Measurements from ENCODE around the gene CYP17A1. TPM values are rescaled to one million over a fixed set of nuclear protein-coding genes. Genes with fewer than 3 reads are reported as not detected.
"Not testable (repeated sequence)": the region's sequence is repeated elsewhere in the genome, so short reads cannot be mapped to it uniquely, and the experiment has no call there.

The CYP17A1 gene
- polyA plus RNA-seq, 1 experiment = not detected

DNA sequence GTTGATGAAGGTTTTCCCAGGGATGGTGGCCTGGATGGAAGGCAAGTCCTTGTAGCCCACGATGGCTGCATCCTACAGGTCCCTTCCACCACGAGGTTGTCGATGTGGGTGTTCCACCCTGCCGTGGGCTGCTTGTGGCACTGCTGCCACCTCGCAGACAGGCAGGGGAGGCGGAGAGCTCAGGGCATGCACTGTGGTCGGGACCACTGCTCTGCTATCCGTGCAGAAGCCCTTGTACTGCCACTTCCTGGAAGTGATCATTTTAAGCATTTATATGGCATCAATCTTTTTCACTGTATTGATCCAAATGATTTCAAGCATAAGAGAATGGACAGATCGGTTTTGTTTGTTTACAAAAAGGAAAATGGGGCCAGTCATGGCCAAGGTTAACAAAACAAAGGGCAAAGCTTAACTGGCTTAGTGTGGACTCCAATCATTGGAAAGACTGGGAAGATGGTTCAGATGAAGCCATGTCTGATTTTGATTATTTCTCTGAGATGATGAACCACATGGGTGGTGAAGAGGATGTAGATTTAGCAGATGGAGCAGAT, 8.2 kb upstream of the CYP17A1 start:
- ChIA-PET CTCF (interaction anchor here (0.6 to 1.8 kb wide), 2 partner anchors 56 to 179 kb away, joined by 4 to 7 read pairs; no protein-coding TSS in a partner anchor), POLR2A (no interaction called here)
- peaks cover 3% of the 10 kb centered on the region for H3K9me3 ChIP-seq (ENCODE audit: control insufficient read depth, insufficient read depth, low read length)
- H3K27me3 ChIP-seq (ENCODE audit: control insufficient read depth, insufficient read depth, low read length) = peaks cover 4% of the 10 kb centered on the region
- no peak overlapping the region for H3K27ac ChIP-seq (ENCODE audit: low read depth, low read length)
- H3K4me3 ChIP-seq (ENCODE audit: low read depth, low read length) = no peak overlapping the region
- DNase-seq (ENCODE audit: low read depth, low spot score) = no peak
- TF ChIP-seq, protein P1, sequence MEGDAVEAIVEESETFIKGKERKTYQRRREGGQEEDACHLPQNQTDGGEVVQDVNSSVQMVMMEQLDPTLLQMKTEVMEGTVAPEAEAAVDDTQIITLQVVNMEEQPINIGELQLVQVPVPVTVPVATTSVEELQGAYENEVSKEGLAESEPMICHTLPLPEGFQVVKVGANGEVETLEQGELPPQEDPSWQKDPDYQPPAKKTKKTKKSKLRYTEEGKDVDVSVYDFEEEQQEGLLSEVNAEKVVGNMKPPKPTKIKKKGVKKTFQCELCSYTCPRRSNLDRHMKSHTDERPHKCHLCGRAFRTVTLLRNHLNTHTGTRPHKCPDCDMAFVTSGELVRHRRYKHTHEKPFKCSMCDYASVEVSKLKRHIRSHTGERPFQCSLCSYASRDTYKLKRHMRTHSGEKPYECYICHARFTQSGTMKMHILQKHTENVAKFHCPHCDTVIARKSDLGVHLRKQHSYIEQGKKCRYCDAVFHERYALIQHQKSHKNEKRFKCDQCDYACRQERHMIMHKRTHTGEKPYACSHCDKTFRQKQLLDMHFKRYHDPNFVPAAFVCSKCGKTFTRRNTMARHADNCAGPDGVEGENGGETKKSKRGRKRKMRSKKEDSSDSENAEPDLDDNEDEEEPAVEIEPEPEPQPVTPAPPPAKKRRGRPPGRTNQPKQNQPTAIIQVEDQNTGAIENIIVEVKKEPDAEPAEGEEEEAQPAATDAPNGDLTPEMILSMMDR (IDR thresholded peaks at IDR 0.05; ENCODE audit: low read depth, low read length) = no peak

GRCh38 chr10:102844190-102844776, 7.1 kb upstream of the CYP17A1 start:
- H3K27me3 ChIP-seq (ENCODE audit: control insufficient read depth, insufficient read depth, low read length); DNase-seq (ENCODE audit: low read depth, low spot score); H3K27ac ChIP-seq (ENCODE audit: low read depth, low read length); H3K9me3 ChIP-seq (ENCODE audit: control insufficient read depth, insufficient read depth, low read length); POLR2A ChIA-PET; CTCF ChIA-PET; H3K4me3 ChIP-seq (ENCODE audit: low read depth, low read length): not testable (repeated sequence)

DNA sequence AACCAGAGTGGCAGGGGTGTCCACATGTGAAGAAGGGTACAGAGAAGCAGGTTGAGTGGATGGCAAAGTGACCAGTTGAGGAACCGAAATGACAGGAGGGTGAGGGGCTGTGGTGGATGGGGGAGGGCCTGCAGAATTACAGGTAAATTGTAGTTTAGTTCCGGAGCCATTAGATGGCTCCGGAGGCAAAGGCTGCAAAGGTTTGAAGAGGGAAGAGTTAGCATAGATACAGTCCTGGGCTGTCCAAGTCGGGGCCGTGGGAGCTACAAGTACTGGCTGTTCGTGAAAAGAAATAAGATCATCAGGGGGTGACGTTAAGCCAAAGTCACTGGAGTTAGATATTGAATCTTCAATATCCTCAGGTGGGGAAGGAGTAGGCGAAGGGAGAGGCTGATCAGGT, 5.9 kb upstream of the CYP17A1 start:
- H3K27me3 ChIP-seq (ENCODE audit: control insufficient read depth, insufficient read depth, low read length); H3K4me3 ChIP-seq (ENCODE audit: low read depth, low read length); H3K27ac ChIP-seq (ENCODE audit: low read depth, low read length); H3K9me3 ChIP-seq (ENCODE audit: control insufficient read depth, insufficient read depth, low read length); CTCF ChIA-PET; DNase-seq (ENCODE audit: low read depth, low spot score); POLR2A ChIA-PET: not testable (repeated sequence)

GRCh38 chr10:102841827-102842345, 4.7 kb upstream of the CYP17A1 start:
- DNase-seq (ENCODE audit: low read depth, low spot score) = no peak
- POLR2A ChIA-PET = no interaction called here
- no peak overlapping the region for H3K27ac ChIP-seq (ENCODE audit: low read depth, low read length)
- no peak overlapping the region for H3K4me3 ChIP-seq (ENCODE audit: low read depth, low read length)
- TF ChIP-seq, protein P1 (IDR thresholded peaks at IDR 0.05; ENCODE audit: low read depth, low read length) = no peak
- CTCF ChIA-PET = interaction anchor here (0.7 kb wide), 1 partner anchor 60 kb away, joined by 3 read pairs; no protein-coding TSS in a partner anchor
- peaks cover 8% of the 10 kb centered on the region for H3K27me3 ChIP-seq (ENCODE audit: control insufficient read depth, insufficient read depth, low read length)
- peaks cover 16% of the 10 kb centered on the region for H3K9me3 ChIP-seq (ENCODE audit: control insufficient read depth, insufficient read depth, low read length)

DNA sequence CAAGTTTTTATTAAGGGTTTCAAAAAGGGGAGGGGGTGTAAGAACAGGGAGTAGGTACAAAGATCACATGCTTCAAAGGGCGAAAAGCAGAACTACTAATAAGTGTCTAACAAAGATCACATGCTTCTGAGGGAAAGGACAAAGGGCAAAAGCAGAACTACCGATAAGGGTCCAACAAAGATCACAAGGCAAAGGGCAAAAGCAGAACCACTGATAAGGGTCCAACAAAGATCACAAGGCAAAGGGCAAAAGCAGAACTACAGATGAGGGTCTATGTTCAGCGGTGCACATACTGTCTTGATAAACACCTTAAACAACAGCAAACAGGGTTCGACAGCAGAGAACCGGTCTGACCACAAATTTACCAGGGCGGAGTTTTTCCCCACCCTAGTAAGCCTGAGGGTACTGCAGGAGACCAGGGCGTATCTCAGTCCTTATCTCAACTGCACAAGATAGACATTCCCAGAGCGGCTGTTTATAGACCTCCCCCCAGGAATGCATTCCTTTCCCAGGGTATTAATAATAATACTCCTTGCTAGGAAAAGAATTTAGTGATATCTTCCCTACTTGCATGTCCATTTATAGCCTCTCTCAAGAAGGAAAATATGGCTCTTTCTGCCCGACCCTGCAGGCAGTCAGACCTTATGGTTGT, 1.2 kb upstream of the CYP17A1 start:
- H3K9me3 ChIP-seq (ENCODE audit: control insufficient read depth, insufficient read depth, low read length) = peaks cover 13% of the 10 kb centered on the region
- H3K27me3 ChIP-seq (ENCODE audit: control insufficient read depth, insufficient read depth, low read length); H3K4me3 ChIP-seq (ENCODE audit: low read depth, low read length); H3K27ac ChIP-seq (ENCODE audit: low read depth, low read length); POLR2A ChIA-PET; DNase-seq (ENCODE audit: low read depth, low spot score): not testable (repeated sequence)
- CTCF ChIA-PET = interaction anchor here (7.1 kb wide), 1 partner anchor 63 kb away, joined by 151 read pairs; no protein-coding TSS in a partner anchor

- Histone ChIP-seq H3K4me3 (ENCODE audit: low read depth, low read length) (no peak overlapping the region), H3K27ac (ENCODE audit: low read depth, low read length) (no peak overlapping the region), H3K9me3 (ENCODE audit: control insufficient read depth, insufficient read depth, low read length) (peaks cover 13% of the 10 kb centered on the region), H3K27me3 (ENCODE audit: control insufficient read depth, insufficient read depth, low read length) (peaks cover 2% of the 10 kb centered on the region)
- ChIA-PET POLR2A (interaction anchor here (0.6 to 0.7 kb wide), 2 partner anchors 65 to 67 kb away, joined by 4 to 6 read pairs; no protein-coding TSS in a partner anchor), CTCF (interaction anchor here (0.5 to 7.1 kb wide), 15 partner anchors 19 to 651 kb away, joined by 3 to 151 read pairs (median 4); partner anchors contain the start of genes AS3MT and CNNM2)
- TF ChIP-seq, protein P1 (IDR thresholded peaks at IDR 0.05; ENCODE audit: low read depth, low read length) = peak; percentile 92
- DNase-seq (ENCODE audit: low read depth, low spot score) = peak; percentile 59
These were observed 2.2 kb downstream of the CYP17A1 start for GRCh38 chr10:102835007-102835482.
